ENCODE results near the gene GPM6B.

The GPM6B gene

GRCh38 chrX:13843150-13843721 lies 26.3 kb upstream of the GPM6B start:
- TF ChIP-seq CTCF (IDR thresholded peaks at IDR 0.05; ENCODE audit: insufficient read depth, low read length) (no peak), REST (IDR thresholded peaks at IDR 0.05; ENCODE audit: insufficient replicate concordance, low read depth) (no peak), SPI1 (IDR thresholded peaks at IDR 0.05; ENCODE audit: borderline replicate concordance, low read depth) (no peak), POLR2AphosphoS5 (IDR thresholded peaks at IDR 0.05; ENCODE audit: low read depth) (no peak), GABPA (IDR thresholded peaks at IDR 0.05; ENCODE audit: low read depth) (no peak)
- DNase-seq (ENCODE audit: low read depth in 1 of 2, low spot score in 1 of 2), result no peak
- no peak overlapping the region for H3K4me3 ChIP-seq (replicated peaks; ENCODE audit: insufficient read depth, low read length)
- no peak overlapping the region for H3K27ac ChIP-seq (replicated peaks)
- peaks cover 3% of the 10 kb centered on the region for H3K27me3 ChIP-seq (ENCODE audit: insufficient read depth, poor library complexity, severe bottlenecking)

GRCh38 chrX:13840121-13840520 lies 23.2 kb upstream of the GPM6B start:
- Histone ChIP-seq H3K27ac (replicated peaks) (no peak overlapping the region), H3K27me3 (ENCODE audit: insufficient read depth, poor library complexity, severe bottlenecking) (peaks cover 5% of the 10 kb centered on the region), H3K4me3 (replicated peaks; ENCODE audit: insufficient read depth, low read length) (no peak overlapping the region)
- no peak for TF ChIP-seq REST (IDR thresholded peaks at IDR 0.05; ENCODE audit: insufficient replicate concordance, low read depth)
- TF ChIP-seq SPI1 (IDR thresholded peaks at IDR 0.05; ENCODE audit: borderline replicate concordance, low read depth), result no peak
- no peak for TF ChIP-seq GABPA (IDR thresholded peaks at IDR 0.05; ENCODE audit: low read depth)
- no peak for TF ChIP-seq POLR2AphosphoS5 (IDR thresholded peaks at IDR 0.05; ENCODE audit: low read depth)
- TF ChIP-seq CTCF (IDR thresholded peaks at IDR 0.05; ENCODE audit: insufficient read depth, low read length), result no peak
- DNase-seq (ENCODE audit: low read depth in 1 of 2, low spot score in 1 of 2), result no peak

GRCh38 chrX:13837290-13837745 lies 20.4 kb upstream of the GPM6B start:
- Histone ChIP-seq H3K27me3 (ENCODE audit: insufficient read depth, poor library complexity, severe bottlenecking) (peaks cover 5% of the 10 kb centered on the region), H3K27ac (replicated peaks) (no peak overlapping the region), H3K4me3 (replicated peaks; ENCODE audit: insufficient read depth, low read length) (no peak overlapping the region)
- TF ChIP-seq SPI1 (IDR thresholded peaks at IDR 0.05; ENCODE audit: borderline replicate concordance, low read depth) (no peak), GABPA (IDR thresholded peaks at IDR 0.05; ENCODE audit: low read depth) (no peak), POLR2AphosphoS5 (IDR thresholded peaks at IDR 0.05; ENCODE audit: low read depth) (no peak), REST (IDR thresholded peaks at IDR 0.05; ENCODE audit: insufficient replicate concordance, low read depth) (no peak), CTCF (IDR thresholded peaks at IDR 0.05; ENCODE audit: insufficient read depth, low read length) (no peak)
- no peak for DNase-seq (ENCODE audit: low read depth in 1 of 2, low spot score in 1 of 2)
